Measurements from ENCODE around the gene HOXA4. TPM values are rescaled to one million over a fixed set of nuclear protein-coding genes. Genes with fewer than 3 reads are reported as not detected.

HOXA4 gene
- total and polyA plus RNA-seq, 11 donors = 0.23 to 2.6 (median 0.82) TPM; not detected in 1

DNA sequence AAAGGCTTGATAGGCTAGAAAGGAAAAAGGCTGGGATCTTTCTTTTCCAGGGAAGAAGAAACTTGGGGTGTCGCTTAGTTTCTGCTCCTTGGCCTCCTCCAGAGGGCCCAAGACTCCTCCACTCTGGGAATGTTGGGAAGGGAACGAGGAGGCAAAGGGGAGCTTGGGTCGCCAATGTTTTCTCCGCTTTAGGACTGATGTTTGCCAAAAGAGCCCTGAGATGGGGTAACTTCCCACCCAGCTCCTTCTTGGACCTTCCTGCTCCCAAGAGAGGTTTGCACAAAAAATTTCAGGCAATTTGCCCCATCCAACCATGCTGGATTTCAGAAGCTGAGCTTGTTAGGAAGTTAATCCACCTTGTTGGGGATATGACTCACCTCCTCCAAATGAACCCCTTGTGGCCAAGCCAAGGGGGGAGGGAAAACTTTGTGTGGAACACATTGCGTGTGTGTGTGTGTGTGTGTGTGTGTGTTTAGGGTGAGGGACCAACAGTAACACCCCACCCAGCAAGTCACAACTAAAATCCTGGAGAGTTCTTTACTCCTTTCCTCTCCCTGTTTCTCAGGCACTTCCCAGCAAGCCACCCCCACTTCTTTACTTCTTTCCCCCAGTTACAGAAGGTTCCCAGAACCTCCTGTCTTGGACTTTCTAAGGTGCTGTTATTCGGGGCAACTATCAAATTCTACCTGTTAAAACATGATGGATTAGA is 19.4 kb downstream of the HOXA4 start:
- ATAC-seq = no peak
- no peak overlapping the region for H3K4me3 ChIP-seq
- intact Hi-C loops (cut with DNase I) = no loop called here
- TF ChIP-seq, protein P1, sequence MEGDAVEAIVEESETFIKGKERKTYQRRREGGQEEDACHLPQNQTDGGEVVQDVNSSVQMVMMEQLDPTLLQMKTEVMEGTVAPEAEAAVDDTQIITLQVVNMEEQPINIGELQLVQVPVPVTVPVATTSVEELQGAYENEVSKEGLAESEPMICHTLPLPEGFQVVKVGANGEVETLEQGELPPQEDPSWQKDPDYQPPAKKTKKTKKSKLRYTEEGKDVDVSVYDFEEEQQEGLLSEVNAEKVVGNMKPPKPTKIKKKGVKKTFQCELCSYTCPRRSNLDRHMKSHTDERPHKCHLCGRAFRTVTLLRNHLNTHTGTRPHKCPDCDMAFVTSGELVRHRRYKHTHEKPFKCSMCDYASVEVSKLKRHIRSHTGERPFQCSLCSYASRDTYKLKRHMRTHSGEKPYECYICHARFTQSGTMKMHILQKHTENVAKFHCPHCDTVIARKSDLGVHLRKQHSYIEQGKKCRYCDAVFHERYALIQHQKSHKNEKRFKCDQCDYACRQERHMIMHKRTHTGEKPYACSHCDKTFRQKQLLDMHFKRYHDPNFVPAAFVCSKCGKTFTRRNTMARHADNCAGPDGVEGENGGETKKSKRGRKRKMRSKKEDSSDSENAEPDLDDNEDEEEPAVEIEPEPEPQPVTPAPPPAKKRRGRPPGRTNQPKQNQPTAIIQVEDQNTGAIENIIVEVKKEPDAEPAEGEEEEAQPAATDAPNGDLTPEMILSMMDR (IDR thresholded peaks at IDR 0.05) = no peak
- H3K27me3 ChIP-seq = peaks cover 60 to 99% (median 89%) of the 10 kb centered on the region in 9 donors
- WGBS, 4 donors = 18 to 31% (median 21%) methylated on average over 6 of the region's 6 CpGs
- no peaks in the 10 kb centered on the region for H3K9me3 ChIP-seq
- no peaks in the 10 kb centered on the region for H3K36me3 ChIP-seq
- H3K4me1 ChIP-seq = peaks cover 0 to 47% (median 5%) of the 10 kb centered on the region in 12 donors
- DNase-seq = no peak
- H3K27ac ChIP-seq = peak overlapping the region in 4 of 12 donors; percentile 20 to 93 (median 46)

DNA sequence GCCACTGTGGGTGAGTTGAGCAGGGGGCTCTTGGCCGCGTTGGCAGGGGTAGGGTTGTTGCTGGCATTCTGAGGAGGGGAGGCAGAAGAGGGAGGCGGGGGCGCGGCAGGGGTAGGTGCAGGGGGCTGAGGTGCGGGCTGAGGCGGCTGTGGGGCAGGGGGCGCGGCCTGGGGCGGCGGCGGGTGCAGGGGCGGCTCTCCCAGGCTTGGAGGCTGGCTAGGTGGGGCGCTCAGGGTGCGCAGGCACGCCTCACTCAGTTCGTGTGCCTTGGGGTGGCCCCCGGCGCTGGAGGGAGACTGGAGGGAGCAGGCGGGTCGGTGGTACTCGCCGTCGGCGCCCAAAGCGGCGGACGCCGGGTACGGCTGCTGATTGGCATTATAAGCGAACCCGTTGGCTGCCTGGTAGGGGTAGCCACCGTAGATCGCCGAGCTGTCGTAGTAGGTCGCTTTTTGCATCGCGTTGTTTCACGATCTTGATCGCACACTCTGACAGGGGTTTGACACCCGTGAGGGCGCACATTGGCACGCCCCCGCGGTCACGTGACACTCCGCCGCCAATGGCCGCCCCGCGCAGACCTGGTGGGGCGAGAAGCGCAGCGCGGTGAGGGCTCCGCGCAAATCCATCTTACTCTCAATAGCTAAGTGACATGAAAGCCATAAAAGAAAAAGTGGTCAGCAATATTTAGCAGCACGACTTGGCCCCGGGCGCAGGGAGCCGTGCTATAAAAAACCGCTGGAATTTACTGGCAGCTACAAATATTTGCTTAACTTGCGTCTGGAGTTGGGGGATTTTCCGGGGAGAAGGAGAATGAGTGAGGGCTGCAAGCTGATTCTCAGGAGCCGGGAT is 20.1 kb downstream of the HOXA4 start:
- no peak overlapping the region for H3K4me3 ChIP-seq
- no peak for TF ChIP-seq POLR2A (IDR thresholded peaks at IDR 0.05)
- TF ChIP-seq, protein P1 (IDR thresholded peaks at IDR 0.05) = no peak
- no peaks in the 10 kb centered on the region for H3K9me3 ChIP-seq
- intact Hi-C loops (cut with DNase I) = no loop called here
- peaks cover 63 to 99% (median 89%) of the 10 kb centered on the region in 9 donors for H3K27me3 ChIP-seq
- 17 to 36% (median 23%) methylated on average over 38 to 66 of the region's 66 CpGs for whole genome bisulfite sequencing, 4 donors
- DNase-seq (no peak), ATAC-seq (no peak)
- H3K36me3 ChIP-seq = no peaks in the 10 kb centered on the region
- peaks cover 0 to 44% (median 5%) of the 10 kb centered on the region in 12 donors for H3K4me1 ChIP-seq
- peak overlapping the region in 3 of 12 donors; percentile 35 to 93 (median 58) for H3K27ac ChIP-seq

- no peak for TF ChIP-seq POLR2A (IDR thresholded peaks at IDR 0.05)
- TF ChIP-seq, protein P1 (IDR thresholded peaks at IDR 0.05) = no peak
- DNase-seq (no peak), ATAC-seq (no peak)
- peak overlapping the region in 3 of 12 donors; percentile 81 to 93 (median 85) for H3K27ac ChIP-seq
- intact Hi-C loops (cut with DNase I) = no loop called here
- peaks cover 64 to 100% (median 91%) of the 10 kb centered on the region in 9 donors for H3K27me3 ChIP-seq
- no peak overlapping the region for H3K4me3 ChIP-seq
- no peaks in the 10 kb centered on the region for H3K36me3 ChIP-seq
- no peaks in the 10 kb centered on the region for H3K9me3 ChIP-seq
- WGBS, 4 donors = 68 to 79% (median 71%) methylated on average over 4 of the region's 4 CpGs
- peaks cover 0 to 39% (median 3%) of the 10 kb centered on the region in 12 donors for H3K4me1 ChIP-seq
Measured at GRCh38 chr7:27109466-27110185, 20.9 kb downstream of the HOXA4 start.
